ENCODE data around the gene CES4A. TPM values are rescaled to one million over a fixed set of nuclear protein-coding genes. Genes with fewer than 3 reads are reported as not detected.

CES4A gene
- total and polyA plus RNA-seq, 9 of the 15 experiments (the other 6 are each of a cell fraction or from before 2014, with no cell fraction given) = 0.09 to 0.13 (median 0.11) TPM; not detected in 6

GRCh38 chr16:67055712-67056487 is 67.5 kb downstream of the CES4A start:
- POLR2A ChIA-PET = interaction anchor here (0.6 to 5.0 kb wide), 4 partner anchors 9 to 42 kb away, joined by 3 to 28 read pairs (median 3); no protein-coding TSS in a partner anchor
- peak; percentile 37 for FAIRE-seq
- Histone ChIP-seq H3K27me3 (ENCODE audit: control insufficient read depth in 2 of 2, insufficient read depth in 2 of 2, low read length in 2 of 2) (no peaks in the 10 kb centered on the region), H3K9ac (ENCODE audit: insufficient read depth in 1 of 2, low read depth in 2 of 2, low read length in 2 of 2) (no peak overlapping the region), H3K4me3 (no peak overlapping the region), H3K27ac (ENCODE audit: extremely low read depth, low read depth, low read length) (peak overlapping the region; percentile 58; the same call in 2 of the 3 replicates), H3K79me2 (ENCODE audit: control insufficient read depth, insufficient read depth, low read length) (peaks cover 42% of the 10 kb centered on the region), H2AFZ (ENCODE audit: low read depth, low read length) (no peak overlapping the region), H3K9me1 (ENCODE audit: control insufficient read depth, insufficient read depth, low read length) (no peaks in the 10 kb centered on the region), H3K36me3 (ENCODE audit: control insufficient read depth, insufficient read depth, low read length) (peaks cover 19% of the 10 kb centered on the region), H3K4me2 (ENCODE audit: insufficient read depth, low read length) (peak overlapping the region; percentile 16; the same call in 1 of the 2 replicates), H3K4me1 (replicated peaks in 1 of 2; ENCODE audit: control insufficient read depth in 2 of 2, insufficient read depth in 2 of 2, low read length in 2 of 2) (peaks cover 13% of the 10 kb centered on the region in 2 experiments), H3K9me3 (replicated peaks; ENCODE audit: control insufficient read depth, insufficient read depth, low read depth, low read length) (no peaks in the 10 kb centered on the region), H4K20me1 (replicated peaks; ENCODE audit: control insufficient read depth, insufficient read depth, low read length) (peaks cover 4% of the 10 kb centered on the region)
- 34% methylated on average over 4 of the region's 4 CpGs for WGBS (ENCODE audit: insufficient coverage, low coverage, missing lambda C conversion rate)
- TSS peak; percentile 7 for BruUV-seq (replicated peaks)
- intact Hi-C loops (cut with micrococcal nuclease) (no loop called here), in situ Hi-C loops (cut with MboI) (no loop called here)
- peak in 3 of 4 experiments; percentile 17 to 57 (median 39) for DNase-seq (ENCODE audit: extremely low read depth in 1 of 4, low spot score in 3 of 4)
- CTCF ChIA-PET (ENCODE audit: low intra/inter-chr PET ratio) = no interaction called here
- peak; percentile 56 for ATAC-seq
- TF ChIP-seq SMAD3 (CRISPR knock-in tag; conservative IDR thresholded peaks at IDR 0.05) (no peak), ZNF263 (CRISPR knock-in tag; IDR thresholded peaks at IDR 0.05; ENCODE audit: borderline replicate concordance) (no peak), MEF2A (IDR thresholded peaks at IDR 0.05; ENCODE audit: control insufficient read depth, low read depth, low read length) (peak; percentile 29; the same call in 1 of the 2 replicates), CC2D1A (IDR thresholded peaks at IDR 0.05) (no peak), PHF8 (IDR thresholded peaks at IDR 0.05; ENCODE audit: borderline replicate concordance, low read length) (no peak), CTBP1 (IDR thresholded peaks at IDR 0.05; ENCODE audit: borderline replicate concordance) (peak; percentile 68), ZNF586 (CRISPR knock-in tag; conservative IDR thresholded peaks at IDR 0.05) (no peak), RBFOX2 (IDR thresholded peaks at IDR 0.05; ENCODE audit: low read depth, low read length) (no peak), TAL1 (IDR thresholded peaks at IDR 0.05) (no peak), KDM1A (IDR thresholded peaks at IDR 0.05) (peak; percentile 65 to 82), RUNX1 (IDR thresholded peaks at IDR 0.05; ENCODE audit: low read depth) (no peak), CEBPG (CRISPR knock-in tag; IDR thresholded peaks at IDR 0.05) (no peak), CEBPG (tag; conservative IDR thresholded peaks at IDR 0.05 in 1 of 2, IDR thresholded peaks at IDR 0.05 in 1 of 2) (peak in 1 of 2 experiments; percentile 36; a peak in 1 of 4 replicates), FUS (optimal IDR thresholded peaks at IDR 0.05; ENCODE audit: low read depth, low read length) (no peak), TCF3 (CRISPR knock-in tag; IDR thresholded peaks at IDR 0.05) (no peak; the same call in 1 of the 2 replicates), CREB5 (CRISPR knock-in tag; IDR thresholded peaks at IDR 0.05) (no peak), FOS (IDR thresholded peaks at IDR 0.05; ENCODE audit: extremely low read depth, insufficient read length) (peak; percentile 50), BCLAF1 (IDR thresholded peaks at IDR 0.05; ENCODE audit: borderline replicate concordance in 1 of 2, control insufficient read depth in 1 of 2, low read depth in 2 of 2, low read length in 1 of 2) (no peak), NFIX (CRISPR knock-in tag; IDR thresholded peaks at IDR 0.05; ENCODE audit: low read depth) (no peak)

Measured in K562 (cell line).